K562 (cell line): Measurements from ENCODE around the gene ZFPM1. TPM values are rescaled to one million over a fixed set of nuclear protein-coding genes. Genes with fewer than 3 reads are reported as not detected.

Experiments used
- ARID1B ChIP-seq: fragments of 450-650 bp; IDR thresholded peaks from 2 replicates; pipeline ENCODE4 v1.6.1; 2016; ENCODE audit warnings: antibody characterized with exemption, mild to moderate bottlenecking, inconsistent platforms
- DMBX1 ChIP-seq: fragments of 250-450 bp; sonication (Bioruptor Pico); IDR thresholded peaks from 2 replicates; pipeline ENCODE4 v1.8.0; 2022; ENCODE audit warnings: inconsistent platforms, mild to moderate bottlenecking, moderate library complexity, borderline replicate concordance
- GABPB1 ChIP-seq: sonication (generic); formaldehyde crosslinking; IDR thresholded peaks from 2 replicates; pipeline ENCODE4 v1.8.0; 2022; ENCODE audit warnings: mild to moderate bottlenecking, missing genetic modification reagents
- GATAD2B ChIP-seq: fragments of 450-650 bp; IDR thresholded peaks from 2 replicates; pipeline ENCODE4 v1.6.1; 2017; ENCODE audit warnings: mild to moderate bottlenecking, borderline replicate concordance
- KAT7 ChIP-seq: sonication (generic); formaldehyde crosslinking; IDR thresholded peaks from 2 replicates; pipeline ENCODE4 v1.8.0; 2022; ENCODE audit warnings: missing genetic modification reagents, mild to moderate bottlenecking, borderline replicate concordance
- PBX2 ChIP-seq, 2 experiments: IDR thresholded peaks in 1 of 2; conservative IDR thresholded peaks in 1 of 2; 2 replicates each; pipeline ENCODE4 v1.6.1; 2016; ENCODE audit warnings: low read depth in 2 of 2, mild to moderate bottlenecking in 1 of 2, missing compliant biosample characterization in 1 of 2, missing genetic modification characterization in 1 of 2, moderate library complexity in 1 of 2
- RAD21 ChIP-seq, 2 experiments: fragments of 250-450 bp in 1 of 2; fragments of 450-650 bp in 1 of 2; sonication (Bioruptor Pico) in 1 of 2; formaldehyde crosslinking in 1 of 2; IDR thresholded peaks in 1 of 2; conservative IDR thresholded peaks in 1 of 2; 2 replicates each; pipeline versions ENCODE4 v1.4.0 to v1.8.0; 2020 to 2022; ENCODE audit warnings: mild to moderate bottlenecking in 2 of 2, moderate library complexity in 1 of 2
- RBM22 ChIP-seq: fragments of 200-400 bp; formaldehyde crosslinking; IDR thresholded peaks from 2 replicates; pipeline ENCODE4 v1.6.1; 2018; ENCODE audit warnings: low read length, low read depth; ENCODE audit not compliant: poor library complexity, severe bottlenecking
- ZMIZ1 ChIP-seq, 2 experiments: fragments of 150-350 bp in 1 of 2; IDR thresholded peaks; 2 replicates each; pipeline ENCODE4 v1.6.1; 2012 to 2016; ENCODE audit warnings: low read depth in 2 of 2, low read length in 2 of 2, mild to moderate bottlenecking in 1 of 2, moderate library complexity in 1 of 2
- ZNF79 ChIP-seq: fragments of 250-450 bp; sonication (Bioruptor Pico); IDR thresholded peaks from 2 replicates; pipeline ENCODE4 v1.4.0; 2020; ENCODE audit warnings: low read depth, mild to moderate bottlenecking, moderate library complexity
- polyA plus RNA-seq, 8 experiments: library from polyadenylated mRNA; depleted of rRNA in 4 of 8; stranded (reverse) in 5 of 8; unstranded in 3 of 8; fragments of >200 nt; fragmentation: Nextera tagmentation in 2 of 8; fragmentation: Illumina TruSeq in 1 of 8; extraction: Ambion mirVana in 2 of 8; extraction: Trizol in 1 of 8; gene quantifications; 2 replicates each; pipeline versions ENCODE4 v1.2.1 to v1.2.3, GENCODE V29; 2011 to 2014; ENCODE audit warnings: inconsistent platforms in 1 of 8, missing spikeins in 1 of 8
- total RNA-seq, 7 experiments: library from RNA; depleted of rRNA in 6 of 7; stranded (reverse); fragments of >200 nt in 6 of 7; fragmentation: Illumina TruSeq in 2 of 7; extraction: Trizol in 2 of 7; gene quantifications; 2 replicates each; pipeline versions ENCODE4 v1.2.1 to v1.2.3, GENCODE V29; 2011 to 2021; ENCODE audit warnings: low replicate concordance in 1 of 7
- TF ChIP-seq, protein P1 (sequence below): fragments of 250-450 bp; sonication (Bioruptor Pico); IDR thresholded peaks from 2 replicates; pipeline ENCODE4 v1.4.0; 2020

The ZFPM1 gene
- total and polyA plus RNA-seq, 9 of the 15 experiments (the other 6 are each of a cell fraction or from before 2014, with no cell fraction given): 0.03 to 35.9 (median 1.4) TPM

DNA sequence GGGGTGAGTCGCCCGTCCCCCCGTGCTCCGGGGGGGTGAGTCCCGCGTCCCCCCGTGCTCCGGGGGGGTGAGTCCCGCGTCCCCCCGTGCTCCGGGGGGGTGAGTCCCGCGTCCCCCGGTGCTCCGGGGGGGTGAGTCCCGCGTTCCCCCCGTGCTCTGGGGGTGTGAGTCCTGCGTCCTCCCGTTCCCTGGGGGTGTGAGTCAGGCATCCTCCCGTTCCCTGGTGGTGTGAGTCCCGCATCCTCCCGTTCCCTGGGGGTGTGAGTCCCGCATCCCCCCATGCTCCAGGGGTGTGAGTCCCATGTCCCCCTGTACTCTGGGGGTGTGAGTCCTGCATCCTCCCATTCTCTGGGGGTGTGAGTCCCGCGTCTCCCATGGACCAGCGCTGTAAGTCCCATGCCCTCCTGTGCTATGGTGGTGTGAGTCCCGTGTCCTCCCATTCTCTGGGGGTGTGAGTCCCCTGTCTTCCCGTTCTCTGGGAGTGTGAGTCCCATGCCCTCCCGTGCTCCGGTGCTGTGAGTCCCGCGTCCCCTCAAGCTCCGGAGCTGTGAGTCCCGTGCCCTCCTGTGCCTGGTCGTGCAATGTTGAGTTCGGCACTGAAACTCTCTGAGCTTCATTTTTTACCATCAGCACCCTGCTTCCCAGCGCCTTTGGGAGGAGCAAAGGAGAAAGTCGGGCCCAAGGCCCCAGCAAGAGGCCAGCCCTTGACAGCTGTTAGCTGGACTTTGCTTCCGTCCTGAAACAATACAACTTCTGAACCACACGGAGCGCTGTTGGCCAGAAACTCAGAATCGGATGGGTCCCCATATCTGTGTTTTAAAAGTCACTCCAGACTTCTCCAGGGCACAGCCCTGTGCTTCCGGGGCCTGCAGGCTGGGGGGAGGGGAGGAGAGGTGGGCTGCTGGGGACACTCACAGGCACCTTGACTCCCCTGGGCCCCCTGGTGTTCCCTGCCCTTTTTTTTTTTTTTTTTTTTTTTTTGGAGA, 105.7 kb downstream of the ZFPM1 start (continued):
- no peak for TF ChIP-seq GABPB1
- no peak for TF ChIP-seq RBM22
- TF ChIP-seq ZMIZ1 (IDR thresholded peaks at IDR 0.05; ENCODE audit: low read depth in 2 of 2, low read length in 2 of 2): no peak
- TF ChIP-seq RAD21 (CRISPR knock-in tag; conservative IDR thresholded peaks at IDR 0.05 in 1 of 2, IDR thresholded peaks at IDR 0.05 in 1 of 2): peak in 1 of 2 experiments; percentile 59; a peak in 2 of 4 replicates
- TF ChIP-seq PBX2 (CRISPR knock-in tag; IDR thresholded peaks at IDR 0.05; ENCODE audit: low read depth): no peak
- TF ChIP-seq PBX2 (tag; conservative IDR thresholded peaks at IDR 0.05; ENCODE audit: low read depth): peak; percentile 46; the same call in 1 of the 2 replicates
- TF ChIP-seq ARID1B: peak; percentile 10; the same call in 1 of the 2 replicates
- TF ChIP-seq, protein P1, sequence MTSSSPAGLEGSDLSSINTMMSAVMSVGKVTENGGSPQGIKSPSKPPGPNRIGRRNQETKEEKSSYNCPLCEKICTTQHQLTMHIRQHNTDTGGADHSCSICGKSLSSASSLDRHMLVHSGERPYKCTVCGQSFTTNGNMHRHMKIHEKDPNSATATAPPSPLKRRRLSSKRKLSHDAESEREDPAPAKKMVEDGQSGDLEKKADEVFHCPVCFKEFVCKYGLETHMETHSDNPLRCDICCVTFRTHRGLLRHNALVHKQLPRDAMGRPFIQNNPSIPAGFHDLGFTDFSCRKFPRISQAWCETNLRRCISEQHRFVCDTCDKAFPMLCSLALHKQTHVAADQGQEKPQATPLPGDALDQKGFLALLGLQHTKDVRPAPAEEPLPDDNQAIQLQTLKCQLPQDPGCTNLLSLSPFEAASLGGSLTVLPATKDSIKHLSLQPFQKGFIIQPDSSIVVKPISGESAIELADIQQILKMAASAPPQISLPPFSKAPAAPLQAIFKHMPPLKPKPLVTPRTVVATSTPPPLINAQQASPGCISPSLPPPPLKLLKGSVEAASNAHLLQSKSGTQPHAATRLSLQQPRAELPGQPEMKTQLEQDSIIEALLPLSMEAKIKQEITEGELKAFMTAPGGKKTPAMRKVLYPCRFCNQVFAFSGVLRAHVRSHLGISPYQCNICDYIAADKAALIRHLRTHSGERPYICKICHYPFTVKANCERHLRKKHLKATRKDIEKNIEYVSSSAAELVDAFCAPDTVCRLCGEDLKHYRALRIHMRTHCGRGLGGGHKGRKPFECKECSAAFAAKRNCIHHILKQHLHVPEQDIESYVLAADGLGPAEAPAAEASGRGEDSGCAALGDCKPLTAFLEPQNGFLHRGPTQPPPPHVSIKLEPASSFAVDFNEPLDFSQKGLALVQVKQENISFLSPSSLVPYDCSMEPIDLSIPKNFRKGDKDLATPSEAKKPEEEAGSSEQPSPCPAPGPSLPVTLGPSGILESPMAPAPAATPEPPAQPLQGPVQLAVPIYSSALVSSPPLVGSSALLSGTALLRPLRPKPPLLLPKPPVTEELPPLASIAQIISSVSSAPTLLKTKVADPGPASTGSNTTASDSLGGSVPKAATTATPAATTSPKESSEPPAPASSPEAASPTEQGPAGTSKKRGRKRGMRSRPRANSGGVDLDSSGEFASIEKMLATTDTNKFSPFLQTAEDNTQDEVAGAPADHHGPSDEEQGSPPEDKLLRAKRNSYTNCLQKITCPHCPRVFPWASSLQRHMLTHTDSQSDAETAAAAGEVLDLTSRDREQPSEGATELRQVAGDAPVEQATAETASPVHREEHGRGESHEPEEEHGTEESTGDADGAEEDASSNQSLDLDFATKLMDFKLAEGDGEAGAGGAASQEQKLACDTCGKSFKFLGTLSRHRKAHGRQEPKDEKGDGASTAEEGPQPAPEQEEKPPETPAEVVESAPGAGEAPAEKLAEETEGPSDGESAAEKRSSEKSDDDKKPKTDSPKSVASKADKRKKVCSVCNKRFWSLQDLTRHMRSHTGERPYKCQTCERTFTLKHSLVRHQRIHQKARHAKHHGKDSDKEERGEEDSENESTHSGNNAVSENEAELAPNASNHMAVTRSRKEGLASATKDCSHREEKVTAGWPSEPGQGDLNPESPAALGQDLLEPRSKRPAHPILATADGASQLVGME: no peak
- no peak for TF ChIP-seq ZNF79
- TF ChIP-seq KAT7 (CRISPR knock-in tag): no peak
- TF ChIP-seq GATAD2B: no peak
- TF ChIP-seq DMBX1 (CRISPR knock-in tag): no peak
